ENCODE measurements around the gene HOMER1.

Gene HOMER1, protein sequence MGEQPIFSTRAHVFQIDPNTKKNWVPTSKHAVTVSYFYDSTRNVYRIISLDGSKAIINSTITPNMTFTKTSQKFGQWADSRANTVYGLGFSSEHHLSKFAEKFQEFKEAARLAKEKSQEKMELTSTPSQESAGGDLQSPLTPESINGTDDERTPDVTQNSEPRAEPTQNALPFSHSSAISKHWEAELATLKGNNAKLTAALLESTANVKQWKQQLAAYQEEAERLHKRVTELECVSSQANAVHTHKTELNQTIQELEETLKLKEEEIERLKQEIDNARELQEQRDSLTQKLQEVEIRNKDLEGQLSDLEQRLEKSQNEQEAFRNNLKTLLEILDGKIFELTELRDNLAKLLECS

DNA sequence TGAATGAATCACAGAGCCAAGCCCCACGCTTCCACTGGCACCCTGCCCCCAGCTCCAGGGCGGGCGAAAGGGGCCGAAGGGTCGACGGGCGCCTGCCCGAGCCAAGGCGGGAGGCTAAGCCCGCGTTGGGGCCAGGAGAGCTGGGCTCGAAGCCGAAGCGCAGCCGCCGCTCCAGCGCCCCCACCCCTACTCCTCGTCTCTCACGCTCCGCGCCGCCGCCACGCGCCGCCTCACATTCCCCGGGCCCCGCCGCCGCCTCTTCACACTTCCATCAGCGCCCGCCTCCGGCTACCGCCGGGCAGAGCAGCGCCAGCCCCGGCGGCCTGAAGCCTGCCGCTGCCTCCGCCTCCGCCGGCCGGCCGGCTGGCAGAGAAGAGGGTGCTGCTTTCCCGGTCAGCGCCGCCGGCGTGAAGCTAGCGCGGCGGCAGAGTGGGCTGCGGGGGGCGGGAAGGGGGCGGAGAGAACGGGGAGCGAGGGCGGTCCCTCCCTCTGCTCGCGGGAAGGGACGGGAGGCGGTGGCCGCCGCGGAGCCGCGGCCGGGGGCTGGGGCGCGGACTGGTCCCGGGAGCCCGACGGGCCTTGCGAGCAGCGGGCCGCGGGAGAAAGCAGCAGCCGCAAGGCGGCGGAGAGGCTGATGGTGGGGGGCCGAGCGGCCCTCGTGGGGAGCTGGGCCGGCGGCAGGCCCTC is at the start of gene HOMER1:
Gene HOMER1, minus strand, starts transcription at position 431 of the 687 bp plus-strand sequence. CDS start 1,360 bp downstream, outside the sequence.
- DNase-seq = peak; percentile 79

DNA sequence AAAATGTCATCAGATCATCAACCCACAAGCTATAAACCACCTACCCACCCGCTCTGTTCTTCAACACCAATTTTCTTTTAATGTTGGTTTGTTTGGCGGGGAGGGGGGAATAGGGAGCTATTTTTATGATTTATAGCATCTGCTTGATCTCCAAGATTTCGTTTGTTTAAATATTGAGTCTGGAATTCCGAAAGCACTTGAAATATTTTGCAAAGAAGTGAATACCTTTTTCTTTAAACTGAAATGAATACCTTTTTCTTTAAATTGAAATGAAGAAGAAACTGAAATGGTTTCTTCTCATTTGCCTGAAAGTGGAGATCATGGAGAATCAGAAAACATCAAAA is 49.3 kb upstream of the HOMER1 start:
- DNase-seq = no peak

DNA sequence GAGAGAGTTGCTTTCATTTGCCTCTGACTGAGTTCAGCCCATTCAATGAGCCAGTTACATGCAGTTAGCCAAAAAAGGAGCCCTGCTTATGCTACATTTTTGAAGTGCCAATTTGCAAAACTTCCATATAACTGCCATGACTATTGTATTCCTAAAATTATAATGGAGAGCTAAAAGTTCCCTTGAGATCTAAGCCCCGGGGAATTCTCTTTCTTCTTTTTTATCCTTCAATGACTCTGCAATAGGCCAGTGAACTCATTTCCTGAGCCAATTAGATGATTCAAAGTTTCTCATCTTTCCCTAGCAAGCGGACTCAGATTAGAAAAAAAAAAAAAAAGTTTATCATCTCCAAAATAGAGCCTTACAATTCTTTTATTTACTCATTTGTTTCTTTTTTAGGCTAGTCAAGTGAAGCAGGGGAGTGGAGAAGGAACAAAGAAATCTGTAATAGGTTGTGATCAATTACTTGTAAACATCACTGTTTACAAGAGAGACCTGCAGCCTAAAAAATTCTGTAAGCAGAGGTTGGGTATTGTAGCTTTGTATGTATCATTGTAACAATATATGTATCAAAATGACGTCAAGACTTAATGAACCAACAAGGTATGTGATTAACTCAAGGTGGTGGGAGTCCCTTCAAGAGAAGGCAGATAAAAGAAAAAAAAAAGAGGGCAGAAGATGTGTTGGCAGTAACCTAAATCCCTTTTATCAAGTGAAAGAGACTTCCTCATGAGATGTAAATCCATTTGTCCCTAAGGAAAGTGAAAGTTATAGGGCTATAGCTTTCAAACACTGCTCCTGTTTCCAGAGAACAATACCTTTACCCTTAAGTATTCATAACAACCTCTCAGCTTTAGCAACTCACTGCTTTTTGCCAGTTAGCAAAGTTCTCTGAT is 48.7 kb upstream of the HOMER1 start:
- DNase-seq = no peak

DNA sequence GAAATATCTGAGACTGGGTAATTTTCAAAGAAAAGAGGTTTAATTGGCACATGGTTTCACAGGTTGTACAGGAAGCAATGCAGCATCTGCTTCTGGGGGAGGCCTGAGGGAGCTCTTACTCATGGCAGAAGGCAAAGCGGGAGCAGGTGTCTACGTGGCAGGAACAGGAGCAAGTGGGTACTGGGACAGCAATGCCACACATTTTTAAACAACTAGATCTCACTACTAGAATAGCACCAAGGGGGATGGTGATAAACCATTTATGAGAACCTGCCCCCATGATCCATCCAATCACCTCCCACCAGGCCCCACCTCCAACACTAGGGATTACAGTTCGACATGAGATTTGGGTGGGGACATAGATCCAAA is 47.6 kb upstream of the HOMER1 start:
- DNase-seq = no peak

DNA sequence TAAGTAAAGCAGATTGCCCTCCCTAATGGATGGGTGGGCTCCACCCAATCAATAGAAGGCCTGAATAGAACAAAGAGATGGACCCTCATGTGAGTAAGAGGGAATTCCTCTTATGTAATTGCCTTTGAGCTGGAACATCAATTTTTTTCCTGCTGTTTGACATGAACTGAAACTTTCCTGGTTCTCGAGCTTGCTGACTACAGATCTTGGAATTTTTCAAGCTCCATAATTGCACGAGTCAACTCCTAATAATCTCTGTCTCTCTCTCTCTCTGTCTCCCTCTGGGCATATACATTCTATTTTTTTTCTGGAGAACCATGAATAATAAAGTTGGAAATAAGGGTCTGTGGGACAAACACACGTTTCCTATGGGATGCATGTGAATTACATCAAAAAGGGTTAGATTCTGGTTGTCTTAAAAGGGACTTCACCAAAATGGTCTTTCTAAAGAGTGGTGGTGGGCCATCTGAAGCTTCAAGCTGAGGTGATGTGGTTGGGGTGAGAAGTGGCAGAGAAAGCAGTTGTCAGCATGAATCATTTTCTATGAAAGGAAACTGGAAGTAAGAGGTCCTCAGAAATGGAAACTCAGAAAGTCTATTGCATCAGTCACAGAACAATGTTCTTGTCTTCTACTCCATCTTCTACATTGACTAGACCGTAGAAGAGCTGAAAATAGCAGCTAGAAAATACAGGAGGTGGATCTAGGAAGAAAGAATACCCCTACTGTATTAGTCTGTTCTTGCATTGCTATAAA is 47.0 kb upstream of the HOMER1 start:
- DNase-seq = no peak

DNA sequence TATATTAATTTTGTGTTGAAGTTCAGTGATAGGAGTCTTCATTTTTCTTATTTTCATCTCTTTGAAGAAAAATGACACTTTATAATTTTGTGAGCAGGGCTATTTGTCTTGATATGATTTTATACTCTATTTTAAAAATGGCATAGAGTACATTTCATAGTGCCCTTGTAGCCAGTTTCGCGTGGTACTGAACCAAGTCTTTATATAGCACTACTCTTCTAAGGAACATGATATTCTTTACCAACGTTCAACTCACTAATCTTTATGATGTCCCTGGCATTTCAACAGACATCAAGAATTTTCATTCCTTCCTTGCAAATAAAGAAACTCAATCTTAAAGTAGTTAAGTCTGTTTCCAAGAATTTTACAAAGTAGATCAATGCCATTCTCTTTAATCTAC is 41.5 kb upstream of the HOMER1 start:
- DNase-seq = no peak

DNA sequence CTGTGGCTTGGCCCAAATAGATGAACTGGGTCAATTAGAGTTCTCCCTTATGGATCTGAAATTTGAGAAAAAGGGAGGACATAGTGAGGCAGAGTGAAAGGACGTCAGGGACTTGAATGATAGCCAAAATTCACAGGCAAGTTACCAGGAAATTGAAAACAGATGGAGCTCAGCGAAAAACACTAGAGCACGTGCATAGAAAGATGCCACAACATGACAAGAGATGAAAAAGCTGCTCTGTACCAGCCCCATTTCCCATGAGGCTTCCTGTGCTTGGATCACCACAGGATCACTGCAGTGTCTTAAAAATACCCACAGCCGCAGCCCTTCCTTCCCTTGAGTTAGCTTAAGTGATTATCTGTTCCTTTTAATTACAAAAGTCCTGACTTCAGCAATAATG is 39.0 kb upstream of the HOMER1 start:
- DNase-seq = no peak

DNA sequence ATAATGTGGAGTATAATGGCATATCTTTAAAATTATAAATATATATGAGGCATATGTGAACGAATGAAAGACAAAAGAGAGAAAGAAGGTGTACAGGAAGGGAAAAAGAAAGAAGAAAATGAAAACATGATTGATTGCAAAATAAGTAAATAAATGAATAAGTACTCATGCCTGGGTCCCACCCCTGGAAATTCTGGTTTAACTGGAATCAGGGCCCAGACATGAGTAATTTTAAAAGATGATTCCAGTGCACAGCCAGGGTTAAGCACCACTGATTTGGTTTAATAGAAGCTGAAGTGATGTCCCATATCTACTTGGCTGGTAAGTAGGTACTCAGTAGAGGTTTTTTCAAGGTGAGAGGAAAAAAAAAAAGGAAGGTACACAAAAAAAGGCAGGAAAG is 34.0 kb upstream of the HOMER1 start:
- no peak for DNase-seq

DNA sequence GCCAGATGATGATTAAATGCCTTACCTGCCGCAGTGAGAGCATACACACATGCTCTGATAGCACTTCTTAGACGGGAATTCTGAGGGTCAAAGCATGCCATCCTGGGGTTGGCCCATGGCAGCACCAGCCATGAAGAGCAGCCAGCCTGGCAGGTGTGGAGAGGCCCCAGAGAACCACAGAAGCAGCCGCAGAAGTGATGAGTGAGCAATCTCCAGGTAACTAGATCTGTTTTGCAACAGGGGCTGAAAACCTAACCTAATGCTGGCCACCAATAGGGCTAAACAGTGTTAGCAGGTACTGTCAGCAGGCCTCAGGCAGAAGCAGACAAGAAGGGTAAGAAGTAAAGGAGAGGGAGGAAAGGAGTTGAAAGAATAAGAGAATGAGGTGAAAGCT is 33.5 kb upstream of the HOMER1 start:
- DNase-seq = no peak

DNA sequence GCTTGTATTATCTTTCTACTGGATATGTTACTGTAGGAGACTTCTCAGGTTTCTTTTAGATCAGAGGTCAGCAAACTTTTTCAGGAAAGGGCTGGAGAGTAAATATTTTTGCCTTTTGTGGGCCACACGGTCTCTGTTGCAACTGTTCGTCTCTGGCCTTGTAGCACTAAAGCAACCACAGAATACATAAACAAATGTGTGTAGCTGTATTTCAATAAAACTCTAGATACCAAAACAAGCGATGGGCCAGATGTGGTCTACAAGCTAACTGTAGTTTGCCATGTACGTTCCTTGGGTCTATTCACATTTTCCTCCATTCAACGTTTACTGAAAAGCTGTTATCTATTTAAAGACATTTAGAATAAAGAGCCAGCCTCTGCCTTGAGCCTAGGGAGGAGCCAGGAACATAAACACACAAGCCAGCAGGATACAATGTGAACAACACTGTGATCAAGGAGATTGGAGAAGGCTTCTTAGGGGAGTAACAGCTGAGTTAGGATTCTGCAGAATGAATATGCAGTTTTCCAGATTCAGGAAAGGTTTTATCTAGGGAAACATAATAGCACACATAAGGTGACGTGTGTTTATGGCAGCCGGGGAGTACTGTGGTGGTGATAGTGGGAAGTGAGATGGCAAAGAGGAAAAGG is 33.0 kb upstream of the HOMER1 start:
- DNase-seq = no peak

DNA sequence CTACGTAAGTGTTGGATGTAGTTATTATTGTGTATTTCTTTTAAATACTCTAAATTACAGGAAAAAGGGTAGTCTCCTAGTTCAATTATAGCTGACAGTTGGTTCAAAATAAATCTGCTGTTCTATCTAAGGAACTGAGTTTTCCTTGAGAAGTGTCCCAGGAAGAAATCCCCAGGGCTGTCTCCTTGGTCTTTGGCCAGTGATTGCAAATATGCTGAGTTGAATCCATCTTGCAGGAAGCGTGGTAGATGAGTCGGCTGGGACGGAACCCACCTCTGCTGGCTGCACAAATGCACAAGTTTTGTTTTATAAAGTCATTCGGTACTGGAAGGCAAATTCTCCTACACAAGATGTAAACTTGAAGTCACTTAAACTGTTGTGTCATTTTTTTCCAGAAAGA is 30.2 kb upstream of the HOMER1 start:
- DNase-seq = no peak

DNA sequence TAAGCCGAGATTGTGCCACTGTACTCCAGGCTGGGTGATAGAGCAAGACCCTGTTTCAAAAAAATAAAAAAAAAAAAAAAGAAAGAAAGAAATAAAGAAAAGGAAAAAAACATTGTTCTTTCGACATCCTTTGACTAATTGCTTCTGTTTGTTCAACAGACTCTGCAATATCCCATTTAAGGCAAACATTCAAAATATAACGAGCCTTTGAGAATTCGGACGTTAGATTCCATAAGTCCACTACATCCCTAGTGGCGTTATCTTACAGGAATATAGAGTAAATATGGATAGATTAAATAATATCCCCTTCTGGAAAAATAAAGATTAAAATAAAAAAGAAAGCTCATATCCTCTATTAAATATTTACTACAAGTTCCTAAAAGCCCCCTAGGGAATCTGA is 27.0 kb upstream of the HOMER1 start:
- no peak for DNase-seq

DNA sequence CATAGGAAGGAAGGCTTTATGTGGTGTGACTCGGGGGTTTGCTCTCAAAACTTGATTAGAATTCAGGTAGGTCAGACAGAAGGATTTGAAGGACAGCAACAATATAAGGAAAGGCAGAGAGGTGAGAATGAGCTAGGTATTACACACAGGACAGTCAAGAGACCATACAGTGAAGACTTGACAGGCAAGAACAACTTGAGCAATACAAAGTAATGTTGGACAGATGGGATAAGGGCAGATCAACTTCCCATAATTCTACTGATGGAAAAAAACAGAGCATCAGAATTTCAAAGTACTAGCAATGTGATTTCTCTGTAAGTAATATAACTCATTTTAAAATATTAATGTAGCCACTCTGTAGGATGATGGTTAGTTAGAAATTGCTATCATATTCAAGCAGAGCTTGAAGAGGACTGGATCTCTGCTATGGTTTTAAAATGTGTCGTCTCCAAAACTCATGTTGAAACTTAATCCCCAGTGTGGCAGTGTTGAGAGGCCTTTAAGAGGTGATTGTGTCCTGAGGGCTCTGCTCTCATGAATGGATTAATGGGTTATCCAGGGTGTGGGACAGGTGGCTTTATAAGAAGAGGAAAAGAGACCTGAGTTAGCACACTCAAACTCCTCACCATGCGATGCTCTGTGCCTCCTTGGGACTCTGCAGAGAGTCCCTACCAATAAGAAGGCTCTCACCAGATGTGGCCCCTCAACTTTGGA is 22.4 kb upstream of the HOMER1 start:
- DNase-seq = no peak

DNA sequence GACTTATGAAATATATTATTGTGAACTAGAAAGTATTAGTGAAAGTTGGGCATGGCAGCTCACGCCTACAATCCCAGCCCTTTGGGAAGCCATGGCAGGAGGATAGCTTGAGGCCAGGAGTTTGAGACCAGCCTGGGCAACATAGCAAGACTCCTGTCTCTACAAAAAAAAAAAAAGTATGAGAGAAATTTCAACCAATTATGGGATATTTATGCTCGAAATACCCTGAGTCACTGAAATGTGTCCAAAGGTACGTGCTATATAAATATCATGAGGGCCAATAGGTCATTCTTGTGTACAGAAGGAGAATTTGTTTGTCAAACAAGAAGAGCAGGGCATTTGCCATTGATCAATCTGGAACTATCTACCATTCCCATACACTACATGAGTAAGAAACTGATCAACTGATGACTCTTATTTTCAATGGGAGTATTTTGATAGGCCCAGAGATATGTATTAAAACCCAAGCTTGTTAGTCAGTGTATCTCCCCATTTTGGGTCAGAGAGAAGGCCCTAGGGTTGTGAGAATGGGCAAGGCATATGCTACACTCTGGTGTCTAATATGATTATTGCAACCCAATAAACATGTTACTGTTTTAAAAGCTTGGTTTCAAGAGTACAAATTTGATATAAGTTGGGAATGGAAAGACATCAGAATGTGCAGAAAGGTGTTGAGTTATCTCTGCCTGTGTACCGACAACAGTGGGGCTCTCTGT is 21.7 kb upstream of the HOMER1 start:
- DNase-seq = no peak

DNA sequence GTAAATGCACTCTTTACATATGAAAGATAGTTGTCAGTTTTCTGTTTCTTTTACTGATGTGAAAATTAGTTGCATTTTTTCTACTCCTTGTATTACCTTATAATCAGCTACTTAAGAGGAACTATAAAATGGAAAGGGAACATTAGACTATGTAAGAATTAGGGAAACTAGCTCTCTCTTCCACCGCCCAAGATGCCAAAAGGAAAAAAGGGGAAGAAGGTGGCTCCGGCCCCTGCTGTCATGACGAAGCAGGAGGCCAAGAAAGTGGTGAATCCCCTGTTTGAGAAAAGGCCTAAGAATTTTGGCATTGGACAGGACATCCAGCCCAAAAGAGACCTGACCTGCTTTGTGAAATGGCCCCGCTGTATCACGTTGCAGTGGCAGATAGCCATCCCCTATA is 15.2 kb upstream of the HOMER1 start:
- DNase-seq = no peak

DNA sequence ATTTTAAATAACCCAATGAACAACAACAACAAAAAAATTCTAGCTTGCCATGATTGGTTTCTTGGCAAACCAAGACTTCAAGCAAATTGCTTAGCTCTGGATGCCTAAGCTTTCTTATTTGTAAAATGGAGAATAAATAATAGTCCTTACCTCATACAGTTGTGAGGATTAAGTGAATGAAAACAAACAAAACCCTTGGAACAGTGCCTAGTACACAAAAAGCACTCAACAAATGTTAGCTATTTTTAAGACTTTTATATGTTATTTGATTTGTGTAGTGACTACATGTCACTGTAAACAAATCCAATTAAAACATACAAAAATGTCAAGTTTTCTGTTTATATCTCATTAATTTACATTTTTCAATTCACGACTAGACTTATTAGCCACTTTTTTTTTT is 13.5 kb upstream of the HOMER1 start:
- DNase-seq = no peak

DNA sequence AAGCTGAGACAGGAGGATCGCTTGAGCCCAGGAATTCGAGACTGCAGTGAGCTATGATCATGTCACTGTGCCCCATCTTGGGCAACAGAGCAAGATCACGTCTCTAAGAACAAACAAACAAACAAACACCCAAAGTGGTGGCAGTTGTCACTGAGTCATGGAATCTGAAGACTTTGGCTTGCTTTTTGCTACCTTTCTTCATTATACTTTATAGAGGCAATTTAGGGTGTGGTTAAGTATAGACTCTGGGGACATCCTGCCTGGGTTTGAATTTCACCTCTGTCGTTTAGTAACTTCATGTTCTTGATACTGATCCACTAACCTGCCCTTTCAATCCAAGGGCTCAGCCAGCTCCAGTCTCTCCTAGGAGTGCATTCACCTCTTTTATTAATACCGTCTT is 13.0 kb upstream of the HOMER1 start:
- DNase-seq = no peak

DNA sequence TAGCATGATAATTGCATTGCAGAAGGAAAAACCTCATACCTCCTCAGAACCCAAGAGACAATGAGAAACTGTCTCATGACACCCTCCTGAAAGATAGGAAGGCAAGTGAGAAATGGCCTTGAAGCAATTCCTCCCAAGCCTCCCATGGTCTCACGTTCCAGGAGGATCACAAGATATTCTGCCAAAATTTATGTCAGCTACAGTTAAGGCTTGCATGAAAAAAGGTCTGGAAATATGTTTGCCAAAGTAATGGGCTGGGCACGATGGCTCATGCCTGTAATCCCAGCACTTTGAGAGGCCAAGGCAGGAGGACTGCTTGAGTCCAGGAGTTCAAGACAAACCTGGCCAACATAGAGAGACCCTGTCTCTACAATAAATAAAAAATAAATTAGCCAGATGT is 12.6 kb upstream of the HOMER1 start:
- no peak for DNase-seq

DNA sequence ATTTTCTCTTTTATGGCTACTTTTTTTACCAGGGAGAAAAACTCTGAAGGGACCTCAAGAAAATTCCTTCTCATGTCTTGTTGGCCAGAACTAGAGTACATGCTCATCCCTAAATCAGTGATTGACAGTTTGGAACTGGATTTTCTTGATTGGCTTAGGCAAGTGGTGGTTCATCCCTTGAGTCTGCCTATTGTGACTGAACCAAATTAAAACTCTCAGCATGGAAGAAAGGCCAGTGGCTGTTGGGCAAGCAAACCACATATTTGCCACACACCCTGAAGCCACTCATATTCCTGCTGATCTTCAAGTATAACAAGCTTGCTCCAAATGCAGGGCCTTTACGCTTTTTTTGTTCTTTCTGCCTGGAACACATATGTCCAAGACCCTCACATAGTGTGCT is 7.2 kb upstream of the HOMER1 start:
- DNase-seq = no peak

DNA sequence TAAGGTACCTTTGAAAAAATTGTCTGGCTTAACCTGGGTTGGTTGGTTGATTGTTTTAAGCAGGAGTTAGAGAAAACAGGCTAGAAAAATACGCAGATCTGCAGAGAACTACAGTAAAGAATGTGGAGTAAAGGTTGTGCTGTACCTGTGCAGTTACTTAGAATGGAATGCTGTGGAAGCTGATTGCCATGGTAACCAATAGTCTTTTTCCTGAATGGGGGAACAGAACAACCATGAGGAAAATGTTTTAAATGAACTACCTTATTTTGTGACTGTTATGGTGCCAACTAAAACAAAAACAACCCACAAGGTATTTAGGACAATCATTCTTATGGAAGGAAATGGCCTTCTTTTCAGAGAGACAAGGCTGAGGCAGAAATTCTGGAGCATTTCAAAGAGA is 4.8 kb upstream of the HOMER1 start:
- DNase-seq = no peak

DNA sequence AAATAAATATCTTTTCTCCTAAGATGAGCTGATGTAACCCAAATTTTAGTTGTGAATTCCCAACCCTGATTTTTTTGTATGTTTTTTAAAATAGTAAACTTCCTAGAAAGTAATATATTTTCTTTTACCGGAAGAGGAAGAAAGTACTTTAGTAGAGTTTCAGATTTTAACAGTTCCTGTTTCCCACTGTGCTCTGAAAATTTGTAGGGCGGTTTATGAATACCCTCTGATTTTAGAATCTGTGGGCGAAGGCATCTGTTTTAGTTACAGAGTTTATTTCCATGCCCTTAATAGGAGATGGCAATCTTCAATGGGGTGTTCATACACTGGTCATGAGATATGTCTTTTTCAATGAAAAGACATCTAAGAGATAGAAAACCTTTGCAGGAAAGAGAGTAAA is 3.7 kb upstream of the HOMER1 start:
- no peak for DNase-seq
